Activated CD4-positive, alpha-beta T cell treated with anti-CD3 and anti-CD28 coated beads for 36 hours (primary cell): Measurements from ENCODE around the gene ZNF608. TPM values are rescaled to one million over a fixed set of nuclear protein-coding genes. Genes with fewer than 3 reads are reported as not detected.

ENCODE experiments used
- ATAC-seq: fragments of 200-7000 bp; cut with Tn5 transposase; one replicate; pipeline ENCODE4 v1.10.0; 2021; ENCODE audit warnings: mild to moderate bottlenecking, moderate library complexity
- CTCF ChIA-PET: fragments of 350-600 bp; sonication (Branson Sonifier 250); formaldehyde crosslinking; loops from one replicate; lab custom pipeline; 2021; ENCODE audit warnings: antibody characterized with exemption; lab: Charles Lee
- POLR2A ChIA-PET: fragments of 350-600 bp; sonication (Branson Sonifier 250); formaldehyde crosslinking; loops from one replicate; lab custom pipeline; 2021; ENCODE audit warnings: antibody characterized with exemption, inconsistent platforms; lab: Charles Lee
- DNase-seq: peaks from one replicate; pipeline ENCODE4 v3.0.0-alpha.2; 2020
- H3K27ac Mint-ChIP-seq: one replicate; pipeline ENCODE4 v1.8.0; 2021; ENCODE audit warnings: mixed read lengths
- H3K27me3 Mint-ChIP-seq: one replicate; pipeline ENCODE4 v1.8.0; 2021; ENCODE audit warnings: mixed read lengths
- H3K36me3 Mint-ChIP-seq: one replicate; pipeline ENCODE4 v1.8.0; 2021; ENCODE audit warnings: low read depth, mixed read lengths
- H3K4me1 Mint-ChIP-seq: one replicate; pipeline ENCODE4 v1.8.0; 2021; ENCODE audit warnings: mixed read lengths
- H3K4me3 Mint-ChIP-seq: one replicate; pipeline ENCODE4 v1.8.0; 2021; ENCODE audit warnings: mild to moderate bottlenecking, moderate library complexity, mixed read lengths
- H3K9me3 Mint-ChIP-seq: one replicate; pipeline ENCODE4 v1.8.0; 2021; ENCODE audit warnings: low read depth, mixed read lengths
- intact Hi-C, 2 experiments: fragments of 100-400 bp; cut with DNase I in 1 of 2; cut with micrococcal nuclease in 1 of 2; formaldehyde crosslinking; loops; one replicate each; pipeline versions ENCODE4 v1.14.2 to v1.15.1; 2022 to 2024; cut with DNase I, micrococcal nuclease
- total RNA-seq, 2 experiments: library from RNA; stranded (reverse); gene quantifications; one replicate each; pipeline ENCODE4 v1.2.3, GENCODE V29; 2021

The ZNF608 gene
- total RNA-seq, 2 experiments from 2014 or later = not detected

- intact Hi-C loops = no loop called here
- ATAC-seq (no peak), DNase-seq (no peak)
- H3K27ac Mint-ChIP-seq = no peak overlapping the region
- ChIA-PET CTCF (interaction anchor here (0.6 kb wide), 1 partner anchor 11 kb away, joined by 4 read pairs; no protein-coding TSS in a partner anchor), POLR2A (no interaction called here)
- no peaks in the 10 kb centered on the region for H3K4me1 Mint-ChIP-seq
- no peaks in the 10 kb centered on the region for H3K36me3 Mint-ChIP-seq
- H3K27me3 Mint-ChIP-seq = peaks cover 4% of the 10 kb centered on the region
- no peak overlapping the region for H3K4me3 Mint-ChIP-seq
- H3K9me3 Mint-ChIP-seq = no peaks in the 10 kb centered on the region
Measured at GRCh38 chr5:124707520-124707919, 38.9 kb downstream of the ZNF608 start.

- ATAC-seq = no peak
- ChIA-PET POLR2A (no interaction called here), CTCF (interaction anchor here (0.6 kb wide), 1 partner anchor 10 kb away, joined by 3 read pairs; no protein-coding TSS in a partner anchor)
- H3K9me3 Mint-ChIP-seq = no peaks in the 10 kb centered on the region
- H3K36me3 Mint-ChIP-seq = no peaks in the 10 kb centered on the region
- H3K4me3 Mint-ChIP-seq = no peak overlapping the region
- no peaks in the 10 kb centered on the region for H3K4me1 Mint-ChIP-seq
- DNase-seq = no peak
- intact Hi-C loops = no loop called here
- no peak overlapping the region for H3K27ac Mint-ChIP-seq
- H3K27me3 Mint-ChIP-seq = peaks cover 4% of the 10 kb centered on the region
Measured at GRCh38 chr5:124706729-124707361, 39.6 kb downstream of the ZNF608 start.

- no peak for ATAC-seq
Measured at GRCh38 chr5:124706051-124706450, 40.4 kb downstream of the ZNF608 start.

GRCh38 chr5:124705577-124705976 is 40.9 kb downstream of the ZNF608 start:
- intact Hi-C loops = no loop called here
- no peak for ATAC-seq
- ChIA-PET CTCF (no interaction called here), POLR2A (no interaction called here)
- DNase-seq = no peak
- no peaks in the 10 kb centered on the region for H3K4me1 Mint-ChIP-seq
- H3K9me3 Mint-ChIP-seq = no peaks in the 10 kb centered on the region
- no peak overlapping the region for H3K4me3 Mint-ChIP-seq
- H3K36me3 Mint-ChIP-seq = no peaks in the 10 kb centered on the region
- H3K27me3 Mint-ChIP-seq = peaks cover 4% of the 10 kb centered on the region
- H3K27ac Mint-ChIP-seq = no peak overlapping the region

More at GRCh38 chr5:124706051-124706450, 40.4 kb downstream of the ZNF608 start:
- intact Hi-C loops = no loop called here
- ChIA-PET POLR2A (no interaction called here), CTCF (interaction anchor here (0.6 kb wide), 1 partner anchor 10 kb away, joined by 3 read pairs; no protein-coding TSS in a partner anchor)
- Mint-ChIP-seq H3K27me3 (peaks cover 4% of the 10 kb centered on the region), H3K27ac (no peak overlapping the region), H3K9me3 (no peaks in the 10 kb centered on the region), H3K36me3 (no peaks in the 10 kb centered on the region), H3K4me3 (no peak overlapping the region), H3K4me1 (no peaks in the 10 kb centered on the region)
- DNase-seq = no peak

- no peaks in the 10 kb centered on the region for H3K9me3 Mint-ChIP-seq
- DNase-seq (no peak), ATAC-seq (no peak)
- H3K4me1 Mint-ChIP-seq = no peaks in the 10 kb centered on the region
- H3K36me3 Mint-ChIP-seq = no peaks in the 10 kb centered on the region
- no peak overlapping the region for H3K27ac Mint-ChIP-seq
- H3K27me3 Mint-ChIP-seq = peaks cover 4% of the 10 kb centered on the region
- H3K4me3 Mint-ChIP-seq = no peak overlapping the region
- intact Hi-C loops = no loop called here
- ChIA-PET CTCF (no interaction called here), POLR2A (no interaction called here)
Measured at GRCh38 chr5:124704594-124705284, 41.7 kb downstream of the ZNF608 start.

GRCh38 chr5:124703995-124704394 is 42.4 kb downstream of the ZNF608 start:
- ChIA-PET CTCF (no interaction called here), POLR2A (no interaction called here)
- Mint-ChIP-seq H3K27ac (no peak overlapping the region), H3K4me3 (no peak overlapping the region), H3K36me3 (no peaks in the 10 kb centered on the region), H3K4me1 (no peaks in the 10 kb centered on the region), H3K9me3 (no peaks in the 10 kb centered on the region), H3K27me3 (peaks cover 4% of the 10 kb centered on the region)
- ATAC-seq (no peak), DNase-seq (no peak)
- intact Hi-C loops = no loop called here

GRCh38 chr5:124702525-124702924 is 43.9 kb downstream of the ZNF608 start:
- POLR2A ChIA-PET = no interaction called here
- Mint-ChIP-seq H3K27me3 (peaks cover 2% of the 10 kb centered on the region), H3K36me3 (no peaks in the 10 kb centered on the region), H3K27ac (no peak overlapping the region), H3K9me3 (no peaks in the 10 kb centered on the region), H3K4me3 (no peak overlapping the region), H3K4me1 (no peaks in the 10 kb centered on the region)
- DNase-seq (no peak), ATAC-seq (no peak)
- CTCF ChIA-PET = no interaction called here
- intact Hi-C loops = no loop called here

- Mint-ChIP-seq H3K27me3 (peaks cover 2% of the 10 kb centered on the region), H3K9me3 (no peaks in the 10 kb centered on the region), H3K36me3 (no peaks in the 10 kb centered on the region), H3K27ac (no peak overlapping the region), H3K4me1 (no peaks in the 10 kb centered on the region), H3K4me3 (no peak overlapping the region)
- intact Hi-C loops = no loop called here
- ATAC-seq = no peak
- CTCF ChIA-PET = no interaction called here
- DNase-seq = no peak
- POLR2A ChIA-PET = no interaction called here
Measured at GRCh38 chr5:124701873-124702425, 44.5 kb downstream of the ZNF608 start.

GRCh38 chr5:124701016-124701415 is 45.4 kb downstream of the ZNF608 start:
- Mint-ChIP-seq H3K27ac (no peak overlapping the region), H3K4me3 (no peak overlapping the region), H3K9me3 (no peaks in the 10 kb centered on the region), H3K36me3 (no peaks in the 10 kb centered on the region), H3K4me1 (no peaks in the 10 kb centered on the region), H3K27me3 (no peaks in the 10 kb centered on the region)
- intact Hi-C loops = no loop called here
- DNase-seq (no peak), ATAC-seq (no peak)
- ChIA-PET CTCF (no interaction called here), POLR2A (no interaction called here)

GRCh38 chr5:124700333-124700732 is 46.1 kb downstream of the ZNF608 start:
- ATAC-seq = no peak
- H3K4me3 Mint-ChIP-seq = no peak overlapping the region
- intact Hi-C loops = no loop called here

GRCh38 chr5:124698770-124699169 is 47.7 kb downstream of the ZNF608 start:
- ChIA-PET POLR2A (no interaction called here), CTCF (no interaction called here)
- intact Hi-C loops = no loop called here
- no peaks in the 10 kb centered on the region for H3K27me3 Mint-ChIP-seq
- H3K27ac Mint-ChIP-seq = no peak overlapping the region
- no peaks in the 10 kb centered on the region for H3K4me1 Mint-ChIP-seq
- no peak for DNase-seq
- no peaks in the 10 kb centered on the region for H3K36me3 Mint-ChIP-seq
- H3K9me3 Mint-ChIP-seq = no peaks in the 10 kb centered on the region
- no peak overlapping the region for H3K4me3 Mint-ChIP-seq
- no peak for ATAC-seq

More at GRCh38 chr5:124700333-124700732, 46.1 kb downstream of the ZNF608 start:
- Mint-ChIP-seq H3K27me3 (no peaks in the 10 kb centered on the region), H3K27ac (no peak overlapping the region), H3K4me1 (no peaks in the 10 kb centered on the region), H3K9me3 (no peaks in the 10 kb centered on the region), H3K36me3 (no peaks in the 10 kb centered on the region)
- POLR2A ChIA-PET = no interaction called here
- no peak for DNase-seq
- CTCF ChIA-PET = no interaction called here
